GM21360 (cell line): ENCODE data around the gene DDI1.
"Not testable (repeated sequence)": the region's sequence is repeated elsewhere in the genome, so short reads cannot be mapped to it uniquely, and the experiment has no call there.

Experiments used
- ATAC-seq: cut with Tn5 transposase; IDR thresholded peaks from one replicate; pipeline ENCODE4 v1.9.1; 2021; ENCODE audit warnings: mild to moderate bottlenecking, moderate library complexity; ENCODE audit not compliant: unreplicated experiment

Gene DDI1

DNA sequence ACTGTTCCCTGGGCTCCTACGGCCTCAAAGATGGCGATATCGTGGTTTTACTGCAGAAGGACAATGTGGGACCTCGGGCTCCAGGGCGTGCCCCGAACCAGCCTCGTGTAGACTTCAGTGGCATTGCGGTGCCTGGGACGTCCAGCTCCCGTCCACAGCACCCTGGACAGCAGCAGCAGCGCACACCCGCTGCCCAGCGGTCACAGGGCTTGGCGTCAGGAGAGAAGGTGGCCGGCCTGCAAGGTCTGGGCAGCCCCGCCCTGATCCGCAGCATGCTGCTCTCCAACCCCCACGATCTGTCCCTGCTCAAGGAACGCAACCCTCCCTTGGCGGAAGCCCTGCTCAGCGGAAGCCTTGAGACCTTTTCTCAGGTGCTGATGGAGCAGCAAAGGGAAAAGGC, 555 bp downstream of the DDI1 start:
- ATAC-seq, result no peak

DNA sequence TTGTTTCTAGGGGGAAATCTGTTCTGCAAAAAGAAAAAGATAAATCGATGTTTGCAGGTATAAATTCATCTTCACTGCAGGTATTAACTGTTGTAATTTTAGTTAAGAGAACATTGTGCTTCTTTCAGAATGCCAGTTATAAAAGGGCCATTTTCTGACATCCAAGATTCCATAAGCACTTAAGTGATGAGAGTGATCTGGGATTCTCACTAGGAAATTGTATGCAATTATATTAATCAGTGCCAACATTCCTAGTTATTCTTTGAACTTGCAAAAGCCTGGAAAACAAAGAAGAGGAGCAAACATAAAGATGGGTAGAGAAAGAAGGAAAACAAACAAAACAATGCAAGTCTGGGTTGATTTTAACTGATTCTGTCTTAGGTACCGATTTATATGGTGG, 5.4 kb downstream of the DDI1 start:
- no peak for ATAC-seq

DNA sequence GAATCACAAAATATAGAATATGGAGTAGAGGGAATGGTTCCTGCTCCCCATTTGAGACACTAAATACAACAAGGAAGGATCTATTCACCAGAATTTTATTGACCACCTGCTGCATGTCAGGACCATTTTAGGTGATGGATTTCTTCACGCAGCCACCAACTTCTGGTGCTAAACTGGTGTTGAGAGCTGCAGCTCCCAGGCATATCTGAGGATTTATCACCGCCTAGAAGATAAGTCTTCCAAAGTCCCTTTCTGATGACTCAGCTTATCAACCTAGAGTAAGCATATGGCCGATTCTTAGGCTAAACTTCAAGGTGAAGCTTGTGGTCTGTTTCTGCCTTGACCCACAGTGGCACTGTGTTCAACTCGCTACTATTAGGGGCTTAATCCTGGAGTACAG, 6.7 kb downstream of the DDI1 start:
- no peak for ATAC-seq

DNA sequence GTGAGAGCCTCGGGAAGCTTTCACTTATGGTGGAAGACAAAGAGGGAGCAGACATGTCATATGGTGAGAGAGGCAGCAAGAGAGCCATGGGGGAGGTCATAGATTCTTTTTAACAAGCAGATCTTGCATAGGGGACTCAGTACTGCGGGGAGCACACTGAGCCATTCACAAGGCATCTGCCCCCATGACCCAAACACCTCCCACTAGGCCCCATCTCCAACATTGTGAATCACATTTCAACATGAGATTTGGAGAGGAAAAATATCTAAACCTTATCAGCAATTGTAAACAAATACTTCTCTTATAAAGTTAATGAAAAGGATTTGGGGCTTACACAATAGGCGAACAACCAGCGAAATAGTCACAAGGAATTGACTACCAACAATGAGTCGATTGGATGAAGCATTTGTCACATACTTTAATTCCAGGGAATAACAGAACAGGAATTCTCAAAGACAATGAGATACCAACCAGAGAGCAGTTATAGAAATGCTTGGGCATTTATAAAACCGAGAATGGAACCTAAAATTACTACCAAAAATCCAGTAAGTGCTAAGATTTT, 7.3 kb downstream of the DDI1 start:
- ATAC-seq, result no peak

DNA sequence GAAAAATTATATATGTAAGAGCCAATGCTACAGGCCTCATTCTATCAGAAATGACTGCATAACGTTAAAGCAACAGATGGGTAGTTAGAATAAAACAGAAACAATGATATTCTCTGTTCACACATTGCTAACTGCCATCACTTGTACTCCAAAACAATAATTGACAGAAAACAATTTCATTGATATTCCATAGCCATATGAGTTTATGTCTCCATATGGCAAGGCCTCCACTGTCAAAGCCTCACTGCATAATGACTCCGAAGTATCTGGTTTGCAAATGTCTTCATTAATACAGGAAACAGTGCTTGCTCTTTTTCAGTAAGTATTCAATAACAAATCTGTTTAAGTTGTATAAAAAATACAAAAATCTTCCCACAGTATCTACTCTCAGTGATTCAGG, 9.9 kb downstream of the DDI1 start:
- ATAC-seq, result no peak

DNA sequence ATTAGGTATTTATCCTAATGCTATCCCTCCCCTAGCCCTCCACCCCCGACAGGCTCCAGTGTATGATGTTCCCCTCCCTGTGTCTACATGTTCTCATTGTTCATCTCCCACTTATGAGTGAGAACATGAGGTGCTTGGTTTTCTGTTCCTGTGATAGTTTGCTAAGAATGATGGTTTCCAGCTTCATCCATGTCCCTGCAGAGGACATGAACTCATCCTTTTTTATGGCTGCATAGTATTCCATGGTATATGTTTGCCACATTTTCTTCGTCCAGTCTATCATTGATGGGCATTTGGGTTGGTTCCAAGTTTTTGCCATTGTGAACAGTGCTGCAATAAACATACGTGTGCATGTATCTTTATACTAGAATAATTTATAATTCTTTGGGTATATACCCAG, 10.4 kb downstream of the DDI1 start:
- not testable (repeated sequence) for ATAC-seq

DNA sequence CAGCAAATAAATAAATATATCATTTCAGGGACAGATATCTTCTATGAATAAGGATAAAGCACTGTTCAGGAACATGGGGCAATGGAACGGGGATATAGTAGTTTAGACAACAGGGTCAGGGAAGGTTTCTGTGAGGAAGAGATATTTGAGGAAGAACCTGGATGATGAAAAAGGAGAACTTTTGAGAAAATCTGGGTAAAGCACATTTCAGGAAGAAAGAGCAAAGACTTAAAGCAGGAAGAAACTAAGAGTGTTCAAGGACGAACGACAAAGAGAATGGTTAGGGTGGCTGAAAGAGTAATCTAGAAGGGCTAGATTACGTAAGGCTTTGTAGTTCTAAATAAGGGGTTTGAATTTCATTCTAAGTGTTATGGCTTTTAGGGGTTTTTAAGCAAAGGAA, 12.7 kb downstream of the DDI1 start:
- ATAC-seq, result no peak

DNA sequence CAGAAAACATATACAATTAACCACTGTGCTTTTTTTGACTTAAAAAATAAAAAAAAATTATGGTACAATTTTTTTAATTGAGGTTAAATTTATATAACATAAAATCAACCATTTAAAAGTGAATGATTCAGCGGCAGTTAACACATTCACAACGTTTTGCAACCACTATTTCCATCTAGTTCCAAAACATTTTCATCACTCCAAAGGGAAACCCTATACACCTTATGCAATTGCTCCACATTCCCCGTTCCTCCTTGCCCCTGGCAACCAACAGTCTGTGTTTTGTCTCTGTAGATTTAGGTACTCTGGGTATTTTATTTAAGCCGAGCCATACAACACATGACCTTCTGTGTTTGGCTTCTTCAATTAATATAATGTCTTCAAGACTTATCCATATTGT, 15.3 kb downstream of the DDI1 start:
- ATAC-seq, result no peak

DNA sequence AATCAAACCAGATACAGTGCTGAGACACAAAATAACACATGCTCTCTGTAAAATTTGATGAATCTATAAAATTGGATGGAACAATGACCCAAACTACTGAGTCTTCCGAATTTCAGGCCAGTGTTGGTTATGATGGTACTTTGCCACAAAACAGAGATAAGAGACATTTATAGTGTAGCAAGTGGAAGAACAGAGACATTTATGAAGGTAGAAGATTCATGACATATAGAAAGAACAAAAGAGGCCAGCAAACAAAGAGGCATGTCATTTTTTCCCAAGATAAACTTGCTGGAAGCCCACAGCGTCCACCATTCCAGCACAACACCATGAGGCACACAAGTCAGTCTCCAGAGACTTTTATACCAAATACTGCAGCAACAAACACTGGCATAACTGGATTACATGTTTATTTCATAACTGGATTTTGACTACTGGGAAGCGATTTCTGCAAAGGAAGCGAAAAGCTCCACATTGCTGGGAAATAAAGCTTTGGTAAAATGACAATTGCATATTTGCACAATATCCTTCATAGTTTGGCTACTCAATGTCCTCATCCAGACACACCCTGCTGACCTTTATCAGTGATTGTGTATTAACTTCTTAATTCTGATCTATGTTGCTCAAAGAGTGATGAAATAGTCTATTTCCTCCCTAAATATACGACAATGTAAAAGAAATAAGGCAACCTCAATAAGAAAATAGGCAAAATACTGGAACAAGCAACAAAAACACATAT, 17.5 kb downstream of the DDI1 start:
- no peak for ATAC-seq

DNA sequence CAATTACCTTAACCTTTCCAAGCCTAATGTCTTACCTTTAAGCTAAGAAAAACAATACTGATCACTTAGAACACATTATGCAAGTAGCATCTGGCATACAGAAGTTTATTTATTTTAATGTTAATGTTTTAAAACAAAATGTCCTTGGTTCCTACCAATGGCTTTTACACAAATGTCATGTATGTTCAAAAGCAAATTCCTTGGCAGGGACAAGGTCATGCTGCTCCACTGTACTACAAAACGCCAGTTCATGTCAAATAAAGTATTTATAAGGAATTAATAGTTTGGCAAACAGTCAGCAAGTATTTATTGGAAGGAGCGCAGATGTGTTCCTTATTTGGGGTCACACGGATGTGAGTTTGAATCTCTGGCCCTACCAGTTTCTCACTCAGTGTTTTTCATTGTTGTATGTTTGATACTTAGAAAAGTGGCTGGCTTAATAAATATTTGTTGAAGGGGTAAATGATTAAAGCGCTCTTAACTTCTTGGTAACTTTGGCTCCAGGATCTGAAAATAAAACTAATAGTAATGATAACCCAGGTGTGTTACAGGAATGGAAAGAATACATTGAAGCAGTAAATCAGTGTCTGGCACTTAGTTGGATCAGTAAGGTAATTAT, 18.6 kb downstream of the DDI1 start:
- no peak for ATAC-seq

DNA sequence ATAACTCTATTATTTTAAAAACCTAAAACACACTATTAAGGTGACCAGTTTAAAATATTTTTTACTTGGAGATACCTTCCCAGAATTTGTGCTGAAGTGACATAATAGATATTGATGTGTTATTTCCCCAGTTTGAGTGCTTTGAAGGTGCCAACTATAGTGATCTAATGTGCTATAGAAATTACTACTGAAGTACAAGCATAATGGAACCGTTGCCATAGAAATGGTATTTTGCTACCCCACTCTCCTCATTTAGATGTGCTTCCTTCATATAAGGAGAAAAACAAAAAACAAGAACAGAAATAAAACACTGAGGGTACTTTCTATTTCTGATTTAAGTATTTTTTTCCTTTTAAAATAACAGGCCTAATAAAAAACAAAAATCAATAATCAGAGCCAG, 19.2 kb downstream of the DDI1 start:
- no peak for ATAC-seq

DNA sequence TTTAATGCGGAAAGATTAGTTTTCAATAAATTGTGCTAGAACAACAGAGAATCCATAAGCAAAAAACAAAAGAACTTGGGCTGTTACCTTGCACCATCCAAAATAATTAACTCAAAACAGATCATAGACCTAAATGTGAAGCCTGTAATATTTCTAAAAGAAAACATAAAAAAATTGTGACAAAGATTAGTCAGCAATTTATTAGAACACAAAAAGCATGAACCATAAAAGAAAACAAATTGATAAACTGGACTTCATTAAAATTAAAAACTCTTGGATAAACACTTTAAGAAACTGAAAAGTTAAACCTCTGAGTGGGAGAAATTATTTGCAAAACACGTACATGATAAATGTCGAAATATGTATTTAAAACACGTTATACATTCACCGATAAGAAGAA, 21.5 kb downstream of the DDI1 start:
- ATAC-seq, result no peak

DNA sequence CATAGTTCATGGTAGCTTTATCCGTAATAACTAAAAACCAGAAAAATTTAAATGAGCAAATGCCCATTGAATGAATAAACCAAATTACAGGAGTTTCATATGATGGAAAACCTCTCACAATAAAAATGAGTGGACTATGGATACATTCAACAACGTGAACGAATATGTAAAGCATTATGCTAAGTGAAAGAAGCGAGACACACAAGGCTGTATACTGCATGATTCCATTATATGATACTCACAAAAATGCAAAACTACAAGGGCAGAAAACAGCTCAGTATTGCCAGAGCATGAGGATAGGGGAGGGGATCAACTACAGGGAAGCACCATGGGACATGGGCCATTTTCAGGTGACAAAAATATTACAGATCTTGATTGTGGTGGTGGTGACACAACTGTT, 22.2 kb downstream of the DDI1 start:
- no peak for ATAC-seq

DNA sequence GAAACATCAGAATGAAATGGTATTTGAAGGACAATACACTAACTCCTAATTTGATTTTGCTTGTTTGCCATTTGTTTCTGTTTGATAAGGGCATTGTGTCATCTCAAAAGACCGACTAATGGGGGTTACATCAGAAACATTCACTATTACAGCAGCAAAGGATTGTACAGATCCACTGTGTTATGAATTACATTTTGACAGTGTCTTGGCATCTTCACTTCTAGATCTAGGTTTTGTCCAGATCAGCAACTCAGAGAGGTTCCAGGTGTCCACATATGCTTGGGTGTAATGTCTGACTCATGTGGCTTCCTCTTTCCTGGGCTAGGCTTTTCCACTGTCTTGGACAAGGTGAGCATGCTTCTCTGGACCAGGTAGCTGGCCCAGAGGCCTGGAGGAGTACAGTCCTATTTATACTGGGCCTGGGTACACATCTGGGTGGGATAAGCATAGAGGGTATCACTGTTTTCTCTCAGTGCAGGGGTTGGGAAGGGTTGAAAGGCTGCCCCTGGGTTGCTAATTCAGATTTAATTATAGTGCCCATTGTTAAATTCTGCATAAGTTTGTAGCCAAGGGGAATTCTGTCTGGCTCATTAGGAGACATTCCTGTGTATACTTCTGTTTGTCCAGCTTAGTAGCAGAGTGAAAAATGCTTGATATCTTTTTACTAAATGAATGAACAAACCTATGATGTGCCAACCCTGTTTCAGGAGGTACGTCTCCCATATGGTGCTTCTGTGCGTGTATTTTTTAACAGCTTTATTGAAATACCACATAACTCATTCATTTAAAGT, 23.8 kb downstream of the DDI1 start:
- no peak for ATAC-seq

DNA sequence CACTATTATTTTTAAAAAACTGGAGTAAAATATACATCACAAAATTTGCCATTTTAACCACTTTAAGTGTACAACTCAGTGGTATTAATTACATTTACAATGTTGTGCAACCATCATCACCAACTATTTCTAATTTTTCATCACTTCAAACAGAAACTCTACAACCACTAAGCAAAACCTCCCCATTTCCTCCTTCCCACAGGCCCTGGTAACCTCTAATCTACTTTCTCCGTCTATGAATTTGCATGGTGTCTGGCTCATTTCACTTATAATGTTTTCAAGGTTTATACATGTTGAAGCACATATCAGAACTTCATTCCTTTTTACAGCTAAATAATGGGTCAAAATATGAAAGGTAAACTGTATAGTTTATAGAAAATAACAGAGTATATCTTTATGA, 24.4 kb downstream of the DDI1 start:
- peak; percentile 53 for ATAC-seq

DNA sequence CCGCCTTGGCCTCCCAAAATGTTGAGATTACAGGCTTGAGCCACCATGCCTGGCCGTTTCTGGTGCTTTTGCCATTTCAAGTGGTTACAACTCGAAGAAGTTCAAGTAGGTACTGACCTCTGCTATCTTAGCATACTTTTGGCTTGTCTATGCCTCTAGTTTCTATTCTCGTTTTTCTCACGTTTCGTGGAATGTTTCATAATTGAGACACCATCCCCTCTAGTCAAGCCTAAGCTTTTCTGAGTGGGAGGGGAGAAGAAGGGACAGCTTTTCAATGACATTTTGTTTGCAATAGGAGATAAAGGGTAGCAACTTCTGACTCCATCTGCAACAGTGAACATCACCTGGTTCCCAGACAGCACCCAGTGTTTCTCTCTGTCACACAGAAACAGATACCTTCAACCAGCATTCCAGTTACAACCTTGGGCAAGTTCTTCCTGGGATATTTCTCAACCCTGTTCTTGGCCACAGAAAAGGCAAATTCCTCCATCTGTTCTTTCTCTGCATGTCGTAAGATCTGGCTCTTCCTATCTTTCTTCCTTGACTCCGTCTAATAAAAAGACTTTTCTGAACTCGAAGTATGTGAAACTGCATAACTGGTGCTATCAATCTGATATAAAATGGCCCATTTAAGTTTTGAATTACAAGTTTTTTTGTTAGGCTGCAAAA, 25.5 kb downstream of the DDI1 start:
- ATAC-seq, result no peak

DNA sequence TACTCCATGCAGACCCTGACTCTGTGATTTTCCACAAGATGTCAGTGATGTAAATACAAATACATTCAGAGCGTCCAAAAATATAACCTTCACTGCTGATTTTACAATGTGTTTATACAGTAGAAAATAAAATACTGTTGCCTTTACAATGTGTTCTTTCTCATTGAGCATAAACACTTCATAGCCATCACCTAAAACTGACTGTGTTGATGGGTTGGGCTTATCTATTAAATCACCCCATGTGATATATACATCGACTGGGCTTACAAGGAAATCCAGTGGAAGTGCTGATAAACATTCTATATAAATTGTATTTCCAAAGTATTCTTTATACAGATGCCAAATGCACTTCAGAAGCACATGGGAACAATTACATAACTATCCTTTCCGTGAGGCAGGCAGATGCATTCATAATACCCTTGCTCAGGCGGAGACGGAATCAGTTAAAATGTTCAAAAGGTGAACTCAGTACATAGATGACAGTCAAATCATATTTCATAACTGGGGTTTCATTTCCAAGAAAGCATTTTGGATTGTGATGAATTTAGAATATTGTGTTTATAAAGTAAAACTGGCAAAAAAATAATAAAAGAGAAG, 27.7 kb downstream of the DDI1 start:
- ATAC-seq, result no peak

DNA sequence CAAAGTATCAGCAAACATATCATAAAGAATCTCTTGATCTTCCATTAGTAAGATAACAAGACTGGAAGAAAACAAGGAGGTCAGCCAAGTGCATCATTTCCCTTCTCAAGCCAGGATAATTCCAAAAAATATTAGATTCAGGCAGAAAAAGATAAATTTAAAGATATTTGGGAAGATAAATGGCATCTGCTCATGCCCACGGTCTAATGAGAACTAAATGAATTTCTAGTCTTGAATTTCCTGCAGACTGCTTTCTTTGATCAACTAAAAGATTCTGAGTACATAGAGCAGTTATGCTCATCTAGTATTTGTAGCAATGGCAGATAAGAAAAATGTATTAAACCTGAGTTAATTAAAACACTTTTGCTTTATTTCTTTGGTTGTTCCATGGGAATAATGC, 31.1 kb downstream of the DDI1 start:
- no peak for ATAC-seq

DNA sequence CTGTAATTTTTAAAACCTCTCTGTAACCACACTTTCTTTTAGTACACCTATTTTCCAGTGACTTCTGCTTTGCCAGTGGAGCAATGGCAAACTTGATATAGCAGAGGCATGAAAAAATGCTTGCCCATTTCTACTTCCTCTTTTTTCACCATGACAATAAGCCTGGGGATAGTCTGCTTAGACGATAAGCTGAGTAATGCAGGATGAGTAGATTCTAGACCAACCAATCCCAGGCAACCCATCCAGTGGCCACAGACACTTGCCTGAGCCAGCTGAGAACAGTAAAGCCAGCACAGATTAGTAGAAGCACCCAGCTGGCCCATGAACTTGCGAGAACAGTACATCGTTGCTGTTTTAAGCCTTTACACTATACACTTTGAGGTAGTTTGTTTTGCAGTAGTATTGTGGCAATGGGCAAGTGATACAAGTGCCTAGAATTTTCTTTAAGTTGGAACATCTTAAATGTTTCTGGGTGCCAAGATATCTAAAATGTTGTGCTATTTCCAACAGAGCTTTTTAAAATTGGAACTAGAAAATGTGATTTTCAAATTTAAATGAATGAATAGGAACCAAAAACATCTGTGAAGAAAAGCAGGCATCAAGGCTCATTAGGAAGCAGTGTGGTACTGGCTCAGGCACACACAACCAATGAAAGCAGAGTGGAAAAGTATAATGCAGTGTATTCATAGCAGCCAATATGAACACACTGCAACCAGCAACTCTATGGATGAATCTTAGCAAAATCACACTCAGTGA, 37.7 kb downstream of the DDI1 start:
- peak; percentile 92 for ATAC-seq

DNA sequence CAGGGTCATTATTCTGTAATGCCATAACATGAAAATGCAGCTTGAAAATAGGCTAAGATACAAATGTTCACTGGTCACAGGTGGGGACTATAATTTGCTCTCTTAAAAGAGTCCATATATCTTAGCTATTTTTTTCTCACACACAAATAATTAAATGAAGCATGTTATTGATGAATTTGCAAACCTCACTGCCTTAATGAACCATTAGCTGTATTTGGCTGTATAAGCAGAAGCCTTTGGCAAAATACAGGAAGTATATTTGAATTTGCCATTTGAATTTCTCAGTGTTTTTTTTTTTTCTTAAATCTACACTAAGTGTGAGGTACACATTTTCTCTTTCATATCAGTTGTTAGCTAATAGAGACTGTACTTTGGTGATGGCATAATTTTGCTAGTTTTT, 38.7 kb downstream of the DDI1 start:
- no peak for ATAC-seq
